ENCODE measurements around the gene B4GALNT4.

The B4GALNT4 gene

GRCh38 chr11:429391-429790, 60.1 kb downstream of the B4GALNT4 start:
- DNase-seq: no peak
- in situ Hi-C loops (cut with MboI; ENCODE audit: low pct_unique_long_range_greater_than_20kb, low sequenced_read_pairs): no loop called here

GRCh38 chr11:429931-430456, 60.7 kb downstream of the B4GALNT4 start:
- in situ Hi-C loops (cut with MboI; ENCODE audit: low pct_unique_long_range_greater_than_20kb, low sequenced_read_pairs): no loop called here
- DNase-seq: no peak

All from KBM-7 (cell line).